ENCODE measurements around the gene PPWD1. TPM values are rescaled to one million over a fixed set of nuclear protein-coding genes. Genes with fewer than 3 reads are reported as not detected.
"Not testable (repeated sequence)": the region's sequence is repeated elsewhere in the genome, so short reads cannot be mapped to it uniquely, and the experiment has no call there.

The PPWD1 gene
- total RNA-seq: 59.8 and 66.8 TPM in 2 replicates

- intact Hi-C loops (cut with micrococcal nuclease): loop anchor here (1.0 to 10.0 kb wide), 10 partner anchors 61 to 1602 kb away; partner anchors contain the start of genes CWC27, ERBIN, SREK1 and SREK1IP1
Observed at GRCh38 chr5:65562731-65563701, at the start of gene PPWD1, which contains the start of gene CENPK. Gene PPWD1 (plus strand): TSS chr5:65563296. CDS start chr5:65563311, 15 bp downstream. Gene CENPK (minus strand): TSS chr5:65563168. CDS start chr5:65554907, 8,261 bp downstream.

DNA sequence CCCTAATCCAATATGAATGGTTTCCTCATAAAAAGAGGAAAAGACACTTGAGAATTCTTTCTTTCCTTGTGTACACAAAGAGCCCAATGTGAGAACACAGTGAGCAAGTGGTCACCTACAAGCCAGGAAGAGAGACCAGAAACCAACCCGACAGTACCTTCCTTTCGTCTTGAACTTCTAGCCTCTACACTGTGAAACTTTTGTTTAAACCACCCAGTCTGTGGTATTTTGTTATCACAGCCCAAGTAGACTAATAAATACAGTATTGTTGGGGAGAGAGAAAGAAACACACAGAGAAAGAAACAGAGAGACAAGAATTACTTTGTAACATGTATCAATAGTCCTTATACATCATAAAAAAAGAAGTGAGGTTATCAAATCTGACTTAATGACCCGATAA lies 37.4 kb upstream of the PPWD1 start:
- intact Hi-C loops (cut with micrococcal nuclease): no loop called here

- intact Hi-C loops (cut with micrococcal nuclease): no loop called here
Observed at GRCh38 chr5:65530904-65531303, 32.2 kb upstream of the PPWD1 start.

DNA sequence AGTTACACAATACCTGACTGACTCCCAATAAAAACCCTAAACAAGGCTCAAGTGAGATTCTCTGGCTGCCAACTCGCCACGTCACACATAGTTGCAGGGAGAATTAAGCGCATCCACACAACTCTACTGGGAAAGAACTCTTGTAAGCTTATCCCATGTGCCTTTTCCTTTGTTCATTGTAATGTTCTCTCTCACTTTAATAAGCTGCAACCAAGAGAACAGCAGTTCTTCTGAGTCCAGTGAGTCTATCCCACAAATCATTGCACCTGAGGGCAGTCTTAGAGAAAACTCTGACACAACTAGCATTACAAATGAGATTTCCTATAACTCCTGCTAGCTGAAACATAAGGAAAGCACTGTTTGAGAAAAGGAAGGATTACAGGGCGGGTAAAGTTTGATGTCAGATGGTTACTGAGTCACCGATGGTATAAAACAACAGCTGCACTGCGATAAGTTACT lies 27.5 kb upstream of the PPWD1 start:
- intact Hi-C loops (cut with micrococcal nuclease): no loop called here

DNA sequence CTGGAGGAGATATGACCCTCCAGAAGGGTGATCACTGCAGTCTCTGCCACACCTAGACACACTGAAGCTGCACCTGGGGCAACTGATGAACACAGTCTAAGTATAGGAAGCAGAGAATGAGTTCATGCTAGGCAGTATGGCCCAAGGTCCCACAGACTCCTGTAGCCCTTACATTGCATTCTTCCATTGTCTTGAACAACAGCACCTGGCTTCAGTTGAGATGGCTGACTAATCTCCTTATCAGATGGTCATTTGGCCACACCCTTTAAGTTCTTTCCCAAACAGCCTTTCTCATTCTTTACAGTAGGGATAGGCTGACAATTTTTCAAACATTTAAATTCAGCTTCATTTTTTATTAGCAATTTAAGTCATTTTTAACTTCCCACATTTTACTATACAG lies 23.3 kb upstream of the PPWD1 start:
- intact Hi-C loops (cut with micrococcal nuclease): no loop called here

- intact Hi-C loops (cut with micrococcal nuclease): no loop called here
Observed at GRCh38 chr5:65544473-65544872, 18.6 kb upstream of the PPWD1 start.

GRCh38 chr5:65546141-65546540 lies 17.0 kb upstream of the PPWD1 start:
- intact Hi-C loops (cut with micrococcal nuclease): no loop called here

- intact Hi-C loops (cut with micrococcal nuclease): no loop called here
Observed at GRCh38 chr5:65548281-65548680, 14.8 kb upstream of the PPWD1 start.

GRCh38 chr5:65553941-65554340 lies 9.2 kb upstream of the PPWD1 start:
- intact Hi-C loops (cut with micrococcal nuclease): no loop called here

DNA sequence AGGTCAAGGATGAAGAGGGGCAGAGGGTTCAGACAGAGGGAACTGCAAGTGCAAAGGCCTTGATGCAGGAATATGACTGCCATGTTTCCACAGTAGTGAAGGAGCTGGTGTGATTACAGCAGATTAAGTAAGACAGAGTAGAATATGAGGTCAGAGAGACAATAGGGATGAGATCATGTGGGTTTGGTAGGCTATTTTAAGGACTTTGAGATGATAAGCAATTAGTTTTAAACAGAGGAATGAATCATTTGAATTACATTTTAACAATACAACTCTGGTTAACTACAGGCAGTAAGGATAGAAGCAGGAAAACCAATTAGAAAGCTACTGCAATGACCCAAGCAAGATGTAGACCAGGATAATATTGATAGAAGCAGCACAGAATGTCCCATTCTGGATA lies 7.8 kb upstream of the PPWD1 start:
- intact Hi-C loops (cut with micrococcal nuclease): no loop called here

DNA sequence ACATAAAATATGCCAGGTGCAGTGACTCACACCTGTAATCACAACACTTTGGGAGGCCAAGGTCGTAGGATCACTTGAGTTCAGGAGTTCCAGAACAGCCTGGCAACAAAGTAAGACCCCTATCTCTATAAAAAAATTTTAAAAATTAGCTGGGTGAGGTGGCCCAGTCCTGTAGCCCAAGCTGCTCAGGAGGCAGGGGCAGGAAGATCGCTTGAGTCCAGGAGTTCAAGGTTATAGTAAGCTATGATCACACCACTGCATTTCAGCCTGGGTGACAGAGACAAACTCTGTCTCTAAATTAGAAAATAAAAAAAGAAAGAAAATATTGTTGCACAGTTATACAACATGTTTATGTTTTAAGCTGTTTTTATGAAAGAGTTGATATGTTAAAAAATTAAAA lies 6.9 kb upstream of the PPWD1 start:
- intact Hi-C loops (cut with micrococcal nuclease): no loop called here

- intact Hi-C loops (cut with micrococcal nuclease): no loop called here
Observed at GRCh38 chr5:65556718-65557117, 6.4 kb upstream of the PPWD1 start.

- intact Hi-C loops (cut with micrococcal nuclease): loop anchor here (1.0 to 10.0 kb wide), 7 partner anchors 61 to 1601 kb away; partner anchors contain the start of genes CWC27, ERBIN, SREK1 and SREK1IP1
Observed at GRCh38 chr5:65563777-65564176, 681 bp downstream of the PPWD1 start.

- intact Hi-C loops (cut with micrococcal nuclease): loop anchor here (10.0 kb wide), 1 partner anchor 1598 kb away; no protein-coding TSS in a partner anchor
Observed at GRCh38 chr5:65566505-65566904, 3.4 kb downstream of the PPWD1 start.

DNA sequence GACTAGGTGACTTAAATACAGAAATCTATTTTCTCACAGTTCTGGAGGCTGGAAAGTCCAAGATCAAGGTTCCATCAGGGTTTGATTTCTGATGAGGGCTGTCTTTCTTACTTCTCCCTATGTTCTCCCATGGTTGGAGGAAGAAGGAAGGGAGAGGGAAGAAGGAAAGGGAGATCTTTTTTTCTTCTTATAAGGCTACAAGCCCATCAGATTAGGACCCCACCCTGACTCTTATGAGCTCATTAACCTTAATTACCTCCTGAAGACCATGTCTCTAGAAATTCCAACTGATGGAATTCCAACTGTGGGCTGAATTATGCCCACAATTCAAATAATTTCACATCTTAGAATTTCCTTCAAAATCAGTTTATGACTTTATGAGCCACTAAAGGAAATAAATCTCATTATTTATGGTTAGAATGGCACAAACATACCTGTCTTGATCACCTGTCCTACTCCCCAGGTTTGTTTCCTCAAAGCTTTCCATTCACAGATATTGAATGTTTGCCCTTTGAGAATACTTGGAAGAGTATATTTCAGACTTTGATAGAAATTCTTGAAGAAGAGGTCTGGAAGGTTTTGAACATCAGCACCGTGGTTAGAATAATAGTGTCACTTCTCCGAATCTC lies 7.6 kb downstream of the PPWD1 start:
- intact Hi-C loops (cut with micrococcal nuclease): no loop called here

- intact Hi-C loops (cut with micrococcal nuclease): no loop called here
Observed at GRCh38 chr5:65577141-65577540, 14.0 kb downstream of the PPWD1 start.

DNA sequence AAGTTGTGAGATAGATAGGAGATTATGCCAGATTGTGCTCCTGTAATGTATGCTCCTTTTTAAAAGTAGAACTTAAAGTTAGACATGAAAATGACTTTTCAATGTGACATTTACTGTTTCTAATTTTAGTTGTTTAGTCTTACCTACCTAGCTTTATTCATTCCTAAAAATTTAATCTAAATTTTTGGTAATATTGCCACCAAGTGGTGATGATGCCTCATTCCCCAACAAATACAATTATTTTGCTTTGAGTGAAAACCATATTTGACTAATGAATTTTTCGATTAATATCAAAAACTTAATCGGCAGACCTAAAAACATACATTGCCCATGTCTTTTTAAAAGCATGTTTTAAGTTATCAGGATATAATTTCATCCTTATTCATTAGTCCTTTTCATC lies 25.6 kb downstream of the PPWD1 start:
- intact Hi-C loops (cut with micrococcal nuclease): no loop called here

GRCh38 chr5:65601761-65602160 lies 38.7 kb downstream of the PPWD1 start:
- intact Hi-C loops (cut with micrococcal nuclease): not testable (repeated sequence)

GRCh38 chr5:65611524-65611923 lies 48.4 kb downstream of the PPWD1 start:
- intact Hi-C loops (cut with micrococcal nuclease): no loop called here

DNA sequence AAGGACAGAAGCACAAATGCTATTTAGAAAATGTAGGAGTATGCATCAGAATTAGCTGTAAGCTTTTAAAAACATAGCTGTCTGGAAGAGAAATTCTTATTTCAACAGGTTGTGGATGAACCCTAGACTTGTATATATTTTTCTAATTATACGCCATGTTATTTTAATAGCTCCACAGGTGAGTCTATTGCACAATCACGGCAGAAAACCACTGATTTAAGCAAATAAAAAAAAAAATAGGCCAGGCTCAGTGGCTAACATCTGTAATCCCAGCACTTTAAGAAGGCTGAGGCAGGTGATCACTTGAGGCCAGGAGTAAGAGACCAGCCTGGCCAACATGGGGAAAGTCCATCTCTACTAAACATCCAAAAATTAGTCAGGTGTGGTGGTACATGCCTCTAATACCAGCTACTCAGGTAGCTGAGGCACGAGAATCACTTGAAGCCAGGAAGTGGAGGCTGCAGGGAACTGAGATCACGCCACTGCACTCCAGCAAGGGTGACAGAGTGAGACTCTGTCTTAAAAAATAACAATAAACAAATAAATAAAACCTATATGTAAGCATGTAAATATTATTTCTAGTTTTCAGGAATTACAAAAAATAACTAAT lies 49.3 kb downstream of the PPWD1 start:
- intact Hi-C loops (cut with micrococcal nuclease): no loop called here

DNA sequence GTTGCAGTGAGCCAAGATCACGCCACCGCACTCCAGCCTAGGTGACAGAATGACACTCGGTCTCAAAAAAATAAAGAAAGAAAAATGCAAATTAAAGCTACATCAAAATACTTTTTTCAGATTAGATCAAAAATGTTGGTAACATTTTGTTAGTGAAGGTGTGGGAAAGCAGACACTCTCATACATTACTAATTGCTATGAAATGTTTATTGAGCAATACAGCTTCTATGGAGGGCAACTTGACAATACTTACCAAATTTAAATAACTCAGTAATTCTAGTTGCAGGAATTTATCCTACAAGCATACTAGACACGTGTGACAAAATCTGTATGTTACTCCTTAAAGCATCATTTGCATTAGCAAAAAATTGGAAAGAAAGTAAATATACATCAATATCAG lies 56.9 kb downstream of the PPWD1 start:
- intact Hi-C loops (cut with micrococcal nuclease): loop anchor here (10.0 kb wide), 2 partner anchors 555 to 585 kb away; no protein-coding TSS in a partner anchor

Data from T-helper 2 cell treated with Interferon-gamma antibody and Interleukin-4, amounts not matched to agents 100 ng/mL and 5 ng/mL, for 36 hours (primary cell).